Measurements from ENCODE around the gene POLA2. TPM values are rescaled to one million over a fixed set of nuclear protein-coding genes. Genes with fewer than 3 reads are reported as not detected.

POLA2 gene
- total RNA-seq, 1 experiment from 2014 or later, result 35.6 TPM

DNA sequence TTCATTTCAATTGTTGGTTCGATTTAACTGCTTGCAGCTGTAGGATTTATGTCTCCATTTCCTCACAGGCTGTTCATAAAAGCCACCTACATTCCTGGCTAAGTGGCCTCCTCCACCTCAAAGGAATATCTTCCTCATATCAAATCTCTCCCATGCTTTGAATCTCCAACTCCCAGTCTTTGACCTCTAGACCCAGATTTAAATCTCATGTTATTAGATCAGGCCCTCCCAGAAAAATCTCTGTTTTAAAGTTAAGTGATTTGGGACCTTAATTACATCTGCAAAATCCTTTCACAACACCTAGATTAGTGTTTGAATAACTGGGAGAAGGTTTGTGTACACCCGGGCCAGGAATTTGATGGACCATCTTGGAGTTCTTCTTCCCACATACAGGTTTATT is 33.9 kb upstream of the POLA2 start:
- no peak for ATAC-seq
- no peak for TF ChIP-seq SOX15 (CRISPR knock-in tag; IDR thresholded peaks at IDR 0.05)
- no peak for TF ChIP-seq KAT7 (CRISPR knock-in tag; IDR thresholded peaks at IDR 0.05; ENCODE audit: borderline replicate concordance)
- TF ChIP-seq, protein P1, sequence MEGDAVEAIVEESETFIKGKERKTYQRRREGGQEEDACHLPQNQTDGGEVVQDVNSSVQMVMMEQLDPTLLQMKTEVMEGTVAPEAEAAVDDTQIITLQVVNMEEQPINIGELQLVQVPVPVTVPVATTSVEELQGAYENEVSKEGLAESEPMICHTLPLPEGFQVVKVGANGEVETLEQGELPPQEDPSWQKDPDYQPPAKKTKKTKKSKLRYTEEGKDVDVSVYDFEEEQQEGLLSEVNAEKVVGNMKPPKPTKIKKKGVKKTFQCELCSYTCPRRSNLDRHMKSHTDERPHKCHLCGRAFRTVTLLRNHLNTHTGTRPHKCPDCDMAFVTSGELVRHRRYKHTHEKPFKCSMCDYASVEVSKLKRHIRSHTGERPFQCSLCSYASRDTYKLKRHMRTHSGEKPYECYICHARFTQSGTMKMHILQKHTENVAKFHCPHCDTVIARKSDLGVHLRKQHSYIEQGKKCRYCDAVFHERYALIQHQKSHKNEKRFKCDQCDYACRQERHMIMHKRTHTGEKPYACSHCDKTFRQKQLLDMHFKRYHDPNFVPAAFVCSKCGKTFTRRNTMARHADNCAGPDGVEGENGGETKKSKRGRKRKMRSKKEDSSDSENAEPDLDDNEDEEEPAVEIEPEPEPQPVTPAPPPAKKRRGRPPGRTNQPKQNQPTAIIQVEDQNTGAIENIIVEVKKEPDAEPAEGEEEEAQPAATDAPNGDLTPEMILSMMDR (IDR thresholded peaks at IDR 0.05), result no peak
- no peak for TF ChIP-seq FOXK1 (CRISPR knock-in tag; IDR thresholded peaks at IDR 0.05)
- TF ChIP-seq, protein P2, sequence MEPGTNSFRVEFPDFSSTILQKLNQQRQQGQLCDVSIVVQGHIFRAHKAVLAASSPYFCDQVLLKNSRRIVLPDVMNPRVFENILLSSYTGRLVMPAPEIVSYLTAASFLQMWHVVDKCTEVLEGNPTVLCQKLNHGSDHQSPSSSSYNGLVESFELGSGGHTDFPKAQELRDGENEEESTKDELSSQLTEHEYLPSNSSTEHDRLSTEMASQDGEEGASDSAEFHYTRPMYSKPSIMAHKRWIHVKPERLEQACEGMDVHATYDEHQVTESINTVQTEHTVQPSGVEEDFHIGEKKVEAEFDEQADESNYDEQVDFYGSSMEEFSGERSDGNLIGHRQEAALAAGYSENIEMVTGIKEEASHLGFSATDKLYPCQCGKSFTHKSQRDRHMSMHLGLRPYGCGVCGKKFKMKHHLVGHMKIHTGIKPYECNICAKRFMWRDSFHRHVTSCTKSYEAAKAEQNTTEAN (CRISPR knock-in tag; IDR thresholded peaks at IDR 0.05), result no peak
- no peak for TF ChIP-seq ZNF263 (CRISPR knock-in tag; IDR thresholded peaks at IDR 0.05; ENCODE audit: low read depth)
- no peak for TF ChIP-seq IRF2 (CRISPR knock-in tag; IDR thresholded peaks at IDR 0.05; ENCODE audit: borderline replicate concordance, low read depth)
- Mint-ChIP-seq H3K36me3 (peaks cover 29% of the 10 kb centered on the region), H3K4me3 (no peak overlapping the region), H3K4me1 (peaks cover 19% of the 10 kb centered on the region), H3K27ac (no peak overlapping the region), H3K9me3 (peaks cover 11% of the 10 kb centered on the region), H3K27me3 (ENCODE audit: low read depth) (no peaks in the 10 kb centered on the region; the same call in 1 of the 2 replicates)
- ChIA-PET CTCF (interaction anchor here (0.6 to 5.6 kb wide), 3 partner anchors 23 to 38 kb away, joined by 3 to 138 read pairs (median 3); no protein-coding TSS in a partner anchor), POLR2A (no interaction called here)
- no peak for DNase-seq (ENCODE audit: low spot score)

DNA sequence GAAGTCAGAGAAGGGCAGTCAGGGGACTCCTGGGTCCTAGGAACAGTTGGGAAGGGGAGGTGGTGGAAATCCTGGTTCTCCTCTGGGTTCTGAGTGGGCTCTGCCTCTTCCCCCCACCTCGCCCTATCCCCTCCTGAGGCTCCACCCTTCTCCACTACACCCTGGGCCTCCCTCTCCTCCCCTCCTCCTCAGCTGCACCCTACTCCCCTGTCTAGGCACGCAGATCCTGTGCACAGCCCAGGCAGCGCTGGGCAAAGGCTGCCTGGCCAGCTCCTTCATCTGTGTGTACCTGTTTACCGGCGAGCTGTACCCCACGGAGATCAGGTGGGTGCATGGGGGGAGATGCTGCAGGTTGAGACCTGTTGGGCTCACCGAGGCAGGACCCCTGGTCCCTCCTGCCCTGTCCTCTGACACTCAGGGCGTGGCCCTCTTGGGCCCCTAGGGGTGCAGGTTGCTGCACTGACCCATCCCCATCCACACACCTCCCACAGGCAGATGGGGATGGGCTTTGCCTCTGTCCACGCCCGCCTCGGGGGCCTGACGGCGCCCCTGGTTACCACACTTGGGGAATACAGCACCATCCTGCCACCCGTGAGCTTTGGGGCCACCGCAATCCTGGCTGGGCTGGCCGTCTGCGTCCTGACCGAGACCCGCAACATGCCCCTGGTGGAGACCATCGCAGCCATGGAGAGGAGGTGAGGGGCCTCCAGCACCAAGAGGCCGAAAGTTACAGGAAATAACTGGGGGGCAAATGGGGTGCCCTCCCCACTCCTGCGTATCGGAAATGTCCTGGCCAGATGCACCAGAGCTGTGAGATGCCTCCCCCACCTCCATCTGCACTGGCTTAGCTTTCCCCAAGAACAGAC is 25.3 kb upstream of the POLA2 start:
- POLR2A ChIA-PET, result interaction anchor here (0.6 kb wide), 1 partner anchor 271 kb away, joined by 4 read pairs; no protein-coding TSS in a partner anchor
- no peaks in the 10 kb centered on the region for H3K27me3 Mint-ChIP-seq (ENCODE audit: low read depth)
- ATAC-seq (no peak), DNase-seq (ENCODE audit: low spot score) (no peak)
- no peaks in the 10 kb centered on the region for H3K9me3 Mint-ChIP-seq
- peaks cover 4% of the 10 kb centered on the region; the same call in 1 of the 2 replicates for H3K4me1 Mint-ChIP-seq
- H3K36me3 Mint-ChIP-seq, result peaks cover 6% of the 10 kb centered on the region; the same call in 1 of the 2 replicates
- CTCF ChIA-PET, result interaction anchor here (0.9 to 2.0 kb wide), 3 partner anchors 11 to 32 kb away, joined by 3 to 10 read pairs (median 7); no protein-coding TSS in a partner anchor
- no peak overlapping the region for H3K4me3 Mint-ChIP-seq
- H3K27ac Mint-ChIP-seq, result peak overlapping the region; percentile 60; the same call in 1 of the 2 replicates
- TF ChIP-seq, protein P3, sequence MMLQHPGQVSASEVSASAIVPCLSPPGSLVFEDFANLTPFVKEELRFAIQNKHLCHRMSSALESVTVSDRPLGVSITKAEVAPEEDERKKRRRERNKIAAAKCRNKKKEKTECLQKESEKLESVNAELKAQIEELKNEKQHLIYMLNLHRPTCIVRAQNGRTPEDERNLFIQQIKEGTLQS (CRISPR knock-in tag; conservative IDR thresholded peaks at IDR 0.05), result no peak
- TF ChIP-seq JAZF1 (CRISPR knock-in tag; IDR thresholded peaks at IDR 0.05), result no peak
- TF ChIP-seq, protein P4, sequence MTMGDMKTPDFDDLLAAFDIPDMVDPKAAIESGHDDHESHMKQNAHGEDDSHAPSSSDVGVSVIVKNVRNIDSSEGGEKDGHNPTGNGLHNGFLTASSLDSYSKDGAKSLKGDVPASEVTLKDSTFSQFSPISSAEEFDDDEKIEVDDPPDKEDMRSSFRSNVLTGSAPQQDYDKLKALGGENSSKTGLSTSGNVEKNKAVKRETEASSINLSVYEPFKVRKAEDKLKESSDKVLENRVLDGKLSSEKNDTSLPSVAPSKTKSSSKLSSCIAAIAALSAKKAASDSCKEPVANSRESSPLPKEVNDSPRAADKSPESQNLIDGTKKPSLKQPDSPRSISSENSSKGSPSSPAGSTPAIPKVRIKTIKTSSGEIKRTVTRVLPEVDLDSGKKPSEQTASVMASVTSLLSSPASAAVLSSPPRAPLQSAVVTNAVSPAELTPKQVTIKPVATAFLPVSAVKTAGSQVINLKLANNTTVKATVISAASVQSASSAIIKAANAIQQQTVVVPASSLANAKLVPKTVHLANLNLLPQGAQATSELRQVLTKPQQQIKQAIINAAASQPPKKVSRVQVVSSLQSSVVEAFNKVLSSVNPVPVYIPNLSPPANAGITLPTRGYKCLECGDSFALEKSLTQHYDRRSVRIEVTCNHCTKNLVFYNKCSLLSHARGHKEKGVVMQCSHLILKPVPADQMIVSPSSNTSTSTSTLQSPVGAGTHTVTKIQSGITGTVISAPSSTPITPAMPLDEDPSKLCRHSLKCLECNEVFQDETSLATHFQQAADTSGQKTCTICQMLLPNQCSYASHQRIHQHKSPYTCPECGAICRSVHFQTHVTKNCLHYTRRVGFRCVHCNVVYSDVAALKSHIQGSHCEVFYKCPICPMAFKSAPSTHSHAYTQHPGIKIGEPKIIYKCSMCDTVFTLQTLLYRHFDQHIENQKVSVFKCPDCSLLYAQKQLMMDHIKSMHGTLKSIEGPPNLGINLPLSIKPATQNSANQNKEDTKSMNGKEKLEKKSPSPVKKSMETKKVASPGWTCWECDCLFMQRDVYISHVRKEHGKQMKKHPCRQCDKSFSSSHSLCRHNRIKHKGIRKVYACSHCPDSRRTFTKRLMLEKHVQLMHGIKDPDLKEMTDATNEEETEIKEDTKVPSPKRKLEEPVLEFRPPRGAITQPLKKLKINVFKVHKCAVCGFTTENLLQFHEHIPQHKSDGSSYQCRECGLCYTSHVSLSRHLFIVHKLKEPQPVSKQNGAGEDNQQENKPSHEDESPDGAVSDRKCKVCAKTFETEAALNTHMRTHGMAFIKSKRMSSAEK (CRISPR knock-in tag; IDR thresholded peaks at IDR 0.05; ENCODE audit: borderline replicate concordance), result no peak
- TF ChIP-seq, protein P5, sequence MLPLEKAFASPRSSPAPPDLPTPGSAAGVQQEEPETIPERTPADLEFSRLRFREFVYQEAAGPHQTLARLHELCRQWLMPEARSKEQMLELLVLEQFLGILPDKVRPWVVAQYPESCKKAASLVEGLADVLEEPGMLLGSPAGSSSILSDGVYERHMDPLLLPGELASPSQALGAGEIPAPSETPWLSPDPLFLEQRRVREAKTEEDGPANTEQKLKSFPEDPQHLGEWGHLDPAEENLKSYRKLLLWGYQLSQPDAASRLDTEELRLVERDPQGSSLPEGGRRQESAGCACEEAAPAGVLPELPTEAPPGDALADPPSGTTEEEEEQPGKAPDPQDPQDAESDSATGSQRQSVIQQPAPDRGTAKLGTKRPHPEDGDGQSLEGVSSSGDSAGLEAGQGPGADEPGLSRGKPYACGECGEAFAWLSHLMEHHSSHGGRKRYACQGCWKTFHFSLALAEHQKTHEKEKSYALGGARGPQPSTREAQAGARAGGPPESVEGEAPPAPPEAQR (CRISPR knock-in tag; IDR thresholded peaks at IDR 0.05), result no peak
- no peak for TF ChIP-seq ZNF671 (CRISPR knock-in tag; IDR thresholded peaks at IDR 0.05)
- no peak for TF ChIP-seq ZNF138 (CRISPR knock-in tag; conservative IDR thresholded peaks at IDR 0.05)
- TF ChIP-seq NFE2L1 (CRISPR knock-in tag; IDR thresholded peaks at IDR 0.05), result no peak
- TF ChIP-seq, protein P6, sequence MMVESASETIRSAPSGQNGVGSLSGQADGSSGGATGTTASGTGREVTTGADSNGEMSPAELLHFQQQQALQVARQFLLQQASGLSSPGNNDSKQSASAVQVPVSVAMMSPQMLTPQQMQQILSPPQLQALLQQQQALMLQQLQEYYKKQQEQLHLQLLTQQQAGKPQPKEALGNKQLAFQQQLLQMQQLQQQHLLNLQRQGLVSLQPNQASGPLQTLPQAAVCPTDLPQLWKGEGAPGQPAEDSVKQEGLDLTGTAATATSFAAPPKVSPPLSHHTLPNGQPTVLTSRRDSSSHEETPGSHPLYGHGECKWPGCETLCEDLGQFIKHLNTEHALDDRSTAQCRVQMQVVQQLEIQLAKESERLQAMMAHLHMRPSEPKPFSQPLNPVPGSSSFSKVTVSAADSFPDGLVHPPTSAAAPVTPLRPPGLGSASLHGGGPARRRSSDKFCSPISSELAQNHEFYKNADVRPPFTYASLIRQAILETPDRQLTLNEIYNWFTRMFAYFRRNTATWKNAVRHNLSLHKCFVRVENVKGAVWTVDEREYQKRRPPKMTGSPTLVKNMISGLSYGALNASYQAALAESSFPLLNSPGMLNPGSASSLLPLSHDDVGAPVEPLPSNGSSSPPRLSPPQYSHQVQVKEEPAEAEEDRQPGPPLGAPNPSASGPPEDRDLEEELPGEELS (CRISPR knock-in tag; IDR thresholded peaks at IDR 0.05), result no peak
- no peak for TF ChIP-seq TEAD4 (CRISPR knock-in tag; IDR thresholded peaks at IDR 0.05)
- TF ChIP-seq, protein P7, sequence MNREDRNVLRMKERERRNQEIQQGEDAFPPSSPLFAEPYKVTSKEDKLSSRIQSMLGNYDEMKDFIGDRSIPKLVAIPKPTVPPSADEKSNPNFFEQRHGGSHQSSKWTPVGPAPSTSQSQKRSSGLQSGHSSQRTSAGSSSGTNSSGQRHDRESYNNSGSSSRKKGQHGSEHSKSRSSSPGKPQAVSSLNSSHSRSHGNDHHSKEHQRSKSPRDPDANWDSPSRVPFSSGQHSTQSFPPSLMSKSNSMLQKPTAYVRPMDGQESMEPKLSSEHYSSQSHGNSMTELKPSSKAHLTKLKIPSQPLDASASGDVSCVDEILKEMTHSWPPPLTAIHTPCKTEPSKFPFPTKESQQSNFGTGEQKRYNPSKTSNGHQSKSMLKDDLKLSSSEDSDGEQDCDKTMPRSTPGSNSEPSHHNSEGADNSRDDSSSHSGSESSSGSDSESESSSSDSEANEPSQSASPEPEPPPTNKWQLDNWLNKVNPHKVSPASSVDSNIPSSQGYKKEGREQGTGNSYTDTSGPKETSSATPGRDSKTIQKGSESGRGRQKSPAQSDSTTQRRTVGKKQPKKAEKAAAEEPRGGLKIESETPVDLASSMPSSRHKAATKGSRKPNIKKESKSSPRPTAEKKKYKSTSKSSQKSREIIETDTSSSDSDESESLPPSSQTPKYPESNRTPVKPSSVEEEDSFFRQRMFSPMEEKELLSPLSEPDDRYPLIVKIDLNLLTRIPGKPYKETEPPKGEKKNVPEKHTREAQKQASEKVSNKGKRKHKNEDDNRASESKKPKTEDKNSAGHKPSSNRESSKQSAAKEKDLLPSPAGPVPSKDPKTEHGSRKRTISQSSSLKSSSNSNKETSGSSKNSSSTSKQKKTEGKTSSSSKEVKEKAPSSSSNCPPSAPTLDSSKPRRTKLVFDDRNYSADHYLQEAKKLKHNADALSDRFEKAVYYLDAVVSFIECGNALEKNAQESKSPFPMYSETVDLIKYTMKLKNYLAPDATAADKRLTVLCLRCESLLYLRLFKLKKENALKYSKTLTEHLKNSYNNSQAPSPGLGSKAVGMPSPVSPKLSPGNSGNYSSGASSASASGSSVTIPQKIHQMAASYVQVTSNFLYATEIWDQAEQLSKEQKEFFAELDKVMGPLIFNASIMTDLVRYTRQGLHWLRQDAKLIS (CRISPR knock-in tag; IDR thresholded peaks at IDR 0.05; ENCODE audit: borderline replicate concordance), result no peak
